Pancreas (tissue), 10 donors: Measurements from ENCODE around the gene RNF144A. TPM values are rescaled to one million over a fixed set of nuclear protein-coding genes. Genes with fewer than 3 reads are reported as not detected.

Experiments used
- ATAC-seq, 4 donors: fragments of 200-7000 bp; cut with Tn5 transposase; one replicate each; pipeline versions ENCODE4 v1.8.0 to v1.9.1; 2020; ENCODE audit warnings: mild to moderate bottlenecking in 4 of 4, moderate library complexity in 4 of 4
- DNase-seq, 6 donors: peaks; one replicate each; pipeline ENCODE4 v3.0.0-alpha.2; 2020
- FAIRE-seq: peaks from 2 replicates; lab custom pipeline; 2012; peaks lifted over from hg19 to GRCh38; lab: Jason Lieb, UNC
- H3K27ac ChIP-seq, 4 donors: fragments of 200-600 bp; sonication (generic); 1 replicate in 3 of 4; 2 replicates in 1 of 4; pipeline versions ENCODE4 v1.5.0 to v1.8.0; 2020
- H3K27me3 ChIP-seq, 4 donors: fragments of 200-600 bp; one replicate each; pipeline ENCODE4 v1.8.0; 2021
- H3K36me3 ChIP-seq, 3 donors: fragments of 200-600 bp; sonication (generic) in 1 of 3; one replicate each; pipeline versions ENCODE4 v1.5.0 to v1.8.0; 2020 to 2021
- H3K4me1 ChIP-seq, 3 donors: fragments of 200-600 bp; one replicate each; pipeline ENCODE4 v1.8.0; 2021
- H3K4me3 ChIP-seq, 4 donors: fragments of 200-600 bp; sonication (generic) in 2 of 4; one replicate each; pipeline versions ENCODE4 v1.5.0 to v1.8.0; 2020 to 2021
- H3K9me3 ChIP-seq, 4 donors: fragments of 200-600 bp; one replicate each; pipeline ENCODE4 v1.8.0; 2021
- WGBS, 2 donors: extraction: QIAGEN DNeasy Blood & Tissue Kit; methylation state at CpG; one replicate each; pipeline ENCODE4 v1.1.7; 2013; 5-methylcytosine and 5-hydroxymethylcytosine counted together
- intact Hi-C, 3 donors: fragments of 100-400 bp; cut with DNase I; formaldehyde crosslinking; loops; one replicate each; pipeline versions ENCODE4 v1.11.1 to v1.14.2; 2022
- polyA plus RNA-seq, 2 donors: library from polyadenylated mRNA; stranded (reverse); fragments of 200-250 nt; gene quantifications; one replicate each; pipeline ENCODE4 v1.2.3, GENCODE V29; 2013
- total RNA-seq, 6 donors: library from RNA; stranded (reverse); fragmentation: NEBNext Ultra II Directional in 4 of 6; extraction: Animal tissue kit (Norgen Biotek cat#: 25700) in 4 of 6; gene quantifications; one replicate each; pipeline versions ENCODE4 v1.2.1 to v1.2.4, GENCODE V29; 2021 to 2023
- TF ChIP-seq, protein P1 (sequence below), 4 donors: fragments of 200-600 bp; sonication (generic) in 3 of 4; IDR thresholded peaks; one replicate each; pipeline versions ENCODE4 v1.5.0 to v1.8.0; 2021; ENCODE audit warnings: antibody characterized with exemption in 4 of 4
- donor health status: healthy with polysubstance abuse.
- donor health status: DM: no; HTN: no; CAD: no; lungs with moderate emphysema.
- donor health status: DM: no; HTN: no; CAD: no.
- donor health status: control.
- donor health status: control.
- donor health status: Bipolar disorder and iron deficiency.
- donor health status: DM: yes; HTN: yes; CAD: no.
- donor health status: DM: no; HTN: no; CAD: no.
- donor health status: DM: no; HTN: no; CAD: no.
- donor health status: DM: yes; HTN: yes; CAD: no.

The RNF144A gene
- total and polyA plus RNA-seq, 8 donors: 9.4 to 78.7 (median 34.1) TPM

DNA sequence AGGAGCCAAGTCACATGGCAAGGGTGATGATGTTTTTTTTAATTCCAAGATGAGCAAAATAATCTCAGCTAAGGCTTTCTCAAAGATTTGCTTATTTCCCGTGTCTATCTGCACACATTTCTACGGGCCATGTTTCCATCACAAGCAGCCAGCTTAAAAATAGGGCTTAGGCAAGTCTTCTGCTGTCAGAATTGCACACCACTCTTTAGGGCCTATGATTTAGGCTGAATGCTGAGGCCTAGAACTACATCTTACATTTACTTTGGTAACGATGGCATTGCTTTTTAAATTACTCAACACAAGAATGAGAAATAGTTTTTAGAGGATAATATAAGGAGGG, 144.2 kb downstream of the RNF144A start:
- ATAC-seq: no peak
- WGBS, 2 donors: 90 to 95% methylated on average over 3 of the region's 3 CpGs

DNA sequence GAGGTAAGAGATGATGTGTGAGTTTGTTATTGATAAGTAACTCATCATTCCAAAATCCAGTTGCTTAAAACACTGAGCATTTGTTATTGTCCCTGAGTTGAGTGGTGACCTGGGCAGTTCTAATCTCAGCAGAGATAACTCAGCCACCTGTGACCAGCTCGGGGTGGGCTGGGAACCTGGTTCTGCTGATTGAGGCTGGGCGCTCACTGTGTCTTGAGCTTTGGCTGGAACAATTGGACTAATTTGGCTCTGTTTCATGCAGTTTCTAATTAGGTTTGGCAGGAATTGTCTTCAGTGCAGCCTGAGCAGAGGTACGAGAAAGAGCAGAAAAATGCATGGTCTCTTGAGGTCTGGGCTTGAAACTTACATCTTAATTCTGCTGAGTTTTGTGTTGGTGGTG, 144.7 kb downstream of the RNF144A start:
- ATAC-seq (no peak), FAIRE-seq (no peak), DNase-seq (no peak)
- WGBS, 2 donors: 76 to 78% methylated on average over 3 of the region's 3 CpGs
- TF ChIP-seq, protein P1, sequence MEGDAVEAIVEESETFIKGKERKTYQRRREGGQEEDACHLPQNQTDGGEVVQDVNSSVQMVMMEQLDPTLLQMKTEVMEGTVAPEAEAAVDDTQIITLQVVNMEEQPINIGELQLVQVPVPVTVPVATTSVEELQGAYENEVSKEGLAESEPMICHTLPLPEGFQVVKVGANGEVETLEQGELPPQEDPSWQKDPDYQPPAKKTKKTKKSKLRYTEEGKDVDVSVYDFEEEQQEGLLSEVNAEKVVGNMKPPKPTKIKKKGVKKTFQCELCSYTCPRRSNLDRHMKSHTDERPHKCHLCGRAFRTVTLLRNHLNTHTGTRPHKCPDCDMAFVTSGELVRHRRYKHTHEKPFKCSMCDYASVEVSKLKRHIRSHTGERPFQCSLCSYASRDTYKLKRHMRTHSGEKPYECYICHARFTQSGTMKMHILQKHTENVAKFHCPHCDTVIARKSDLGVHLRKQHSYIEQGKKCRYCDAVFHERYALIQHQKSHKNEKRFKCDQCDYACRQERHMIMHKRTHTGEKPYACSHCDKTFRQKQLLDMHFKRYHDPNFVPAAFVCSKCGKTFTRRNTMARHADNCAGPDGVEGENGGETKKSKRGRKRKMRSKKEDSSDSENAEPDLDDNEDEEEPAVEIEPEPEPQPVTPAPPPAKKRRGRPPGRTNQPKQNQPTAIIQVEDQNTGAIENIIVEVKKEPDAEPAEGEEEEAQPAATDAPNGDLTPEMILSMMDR (IDR thresholded peaks at IDR 0.05): no peak
- no peaks in the 10 kb centered on the region for H3K4me1 ChIP-seq
- H3K36me3 ChIP-seq: no peaks in the 10 kb centered on the region
- H3K4me3 ChIP-seq: no peak overlapping the region
- intact Hi-C loops: no loop called here
- H3K27ac ChIP-seq: no peak overlapping the region
- H3K27me3 ChIP-seq: no peaks in the 10 kb centered on the region
- H3K9me3 ChIP-seq: no peaks in the 10 kb centered on the region

More for the DNA sequence above, 144.2 kb downstream of the RNF144A start:
- Histone ChIP-seq H3K36me3 (no peaks in the 10 kb centered on the region), H3K9me3 (no peaks in the 10 kb centered on the region), H3K4me1 (no peaks in the 10 kb centered on the region), H3K27ac (no peak overlapping the region), H3K27me3 (no peaks in the 10 kb centered on the region), H3K4me3 (no peak overlapping the region)
- intact Hi-C loops: no loop called here
- FAIRE-seq (no peak), DNase-seq (no peak)
- TF ChIP-seq, protein P1 (IDR thresholded peaks at IDR 0.05): no peak

DNA sequence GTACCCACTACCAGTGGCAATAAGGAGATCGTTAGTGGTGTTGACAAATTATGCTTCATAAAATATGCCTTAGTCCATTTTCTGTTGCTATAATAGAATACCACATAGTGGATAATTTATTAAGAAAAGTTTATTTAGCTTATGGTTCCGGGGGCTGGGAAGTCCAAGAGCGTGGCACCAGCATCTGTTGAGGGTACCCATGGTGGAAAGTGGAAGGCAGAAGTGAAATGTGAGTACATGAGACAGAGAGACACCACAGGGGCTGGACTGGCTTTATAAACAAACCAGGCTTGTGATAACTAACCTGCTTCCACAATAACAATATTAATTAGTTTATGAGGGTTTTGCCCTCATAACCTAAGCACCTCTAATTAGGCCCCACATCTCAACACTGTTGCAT, 146.6 kb downstream of the RNF144A start:
- ATAC-seq (no peak), FAIRE-seq (no peak), DNase-seq (no peak)
- TF ChIP-seq, protein P1 (IDR thresholded peaks at IDR 0.05): no peak
- 65 to 83% methylated on average over 3 of the region's 3 CpGs for WGBS, 2 donors
- no peaks in the 10 kb centered on the region for H3K27me3 ChIP-seq
- H3K27ac ChIP-seq: no peak overlapping the region
- no peak overlapping the region for H3K4me3 ChIP-seq
- intact Hi-C loops: no loop called here
- H3K4me1 ChIP-seq: no peaks in the 10 kb centered on the region
- H3K9me3 ChIP-seq: no peaks in the 10 kb centered on the region
- no peaks in the 10 kb centered on the region for H3K36me3 ChIP-seq

DNA sequence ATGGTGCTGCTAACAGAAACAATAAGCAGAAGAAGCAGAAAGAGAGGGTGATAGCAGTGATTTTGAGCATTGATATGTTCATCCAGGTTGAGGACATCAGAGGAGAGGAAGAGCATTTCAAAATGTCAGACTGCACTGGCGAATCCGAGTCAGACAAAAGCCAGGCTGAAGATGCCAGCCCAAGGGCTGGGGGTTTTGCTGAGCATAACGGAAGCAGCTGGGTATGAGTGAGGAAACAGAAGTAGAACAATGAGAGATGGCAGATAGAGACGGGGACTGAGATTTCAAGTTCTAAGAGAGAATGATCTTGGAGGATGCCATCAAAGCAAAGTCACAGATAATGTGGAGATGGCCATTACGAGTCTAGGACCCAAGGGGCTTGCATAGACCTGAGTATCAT, 151.2 kb downstream of the RNF144A start:
- Histone ChIP-seq H3K9me3 (no peaks in the 10 kb centered on the region), H3K27me3 (no peaks in the 10 kb centered on the region), H3K4me3 (no peak overlapping the region), H3K4me1 (no peaks in the 10 kb centered on the region), H3K27ac (no peak overlapping the region), H3K36me3 (no peaks in the 10 kb centered on the region)
- WGBS, 2 donors: 90 to 97% methylated on average over 5 of the region's 5 CpGs
- ATAC-seq (no peak), FAIRE-seq (no peak), DNase-seq (no peak)
- intact Hi-C loops: no loop called here
- TF ChIP-seq, protein P1 (IDR thresholded peaks at IDR 0.05): no peak

DNA sequence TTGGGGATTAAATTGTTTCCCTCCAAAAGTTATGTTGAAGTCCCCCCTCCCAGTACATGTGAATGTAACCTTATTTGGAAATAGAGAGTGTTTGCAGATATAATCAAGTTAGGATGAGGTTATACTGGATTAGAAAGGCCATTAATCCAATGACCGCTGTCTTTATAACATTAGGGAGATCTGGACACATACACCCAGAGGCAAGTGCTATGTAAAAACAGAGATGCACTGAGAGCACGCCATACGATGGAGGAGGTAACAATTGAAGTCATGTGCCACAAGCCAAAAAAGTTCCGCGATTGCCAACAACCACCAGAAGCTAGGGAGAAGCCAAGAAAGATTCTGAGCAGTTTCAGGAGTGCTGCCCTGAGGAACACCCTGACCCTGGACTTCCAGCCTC, 153.3 kb downstream of the RNF144A start:
- H3K27me3 ChIP-seq: no peaks in the 10 kb centered on the region
- FAIRE-seq (no peak), ATAC-seq (no peak), DNase-seq (no peak)
- no peaks in the 10 kb centered on the region for H3K4me1 ChIP-seq
- H3K27ac ChIP-seq: no peak overlapping the region
- 94% methylated on average over 5 of the region's 5 CpGs for WGBS, 2 donors
- no peak overlapping the region for H3K4me3 ChIP-seq
- intact Hi-C loops: no loop called here
- TF ChIP-seq, protein P1 (IDR thresholded peaks at IDR 0.05): no peak
- no peaks in the 10 kb centered on the region for H3K36me3 ChIP-seq
- no peaks in the 10 kb centered on the region for H3K9me3 ChIP-seq
